ENCODE results near the gene ERICH3. TPM values are rescaled to one million over a fixed set of nuclear protein-coding genes. Genes with fewer than 3 reads are reported as not detected.

ERICH3 gene
- total and polyA plus RNA-seq, 9 donors = 0.05 to 10.9 (median 0.48) TPM

DNA sequence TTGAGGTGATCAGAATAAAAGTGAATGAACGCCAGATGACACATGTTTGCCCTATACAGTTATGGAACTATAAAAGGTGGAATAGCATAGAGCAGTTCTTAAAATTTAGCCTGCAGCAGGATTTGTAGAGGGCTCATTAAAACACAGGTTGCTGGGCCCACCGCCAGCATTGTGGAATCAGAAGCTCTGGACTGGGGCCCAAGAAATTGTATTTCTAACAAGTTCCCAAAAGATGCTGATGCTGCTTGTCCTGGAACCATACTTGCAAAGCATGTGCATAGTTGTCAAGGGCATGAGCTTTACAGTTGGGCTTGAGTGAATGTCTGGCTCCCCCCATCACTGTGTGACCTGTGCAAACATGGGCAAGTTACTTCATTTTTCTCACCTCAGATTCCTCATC, 123.7 kb downstream of the ERICH3 start:
- 81 to 90% (median 86%) methylated on average over 2 of the region's 2 CpGs for WGBS, 3 donors
- H3K9me3 ChIP-seq = no peaks in the 10 kb centered on the region
- no peaks in the 10 kb centered on the region for H3K36me3 ChIP-seq
- no peak for TF ChIP-seq CTCF (IDR thresholded peaks at IDR 0.05)
- no peak for TF ChIP-seq POLR2A (IDR thresholded peaks at IDR 0.05)
- no peak for TF ChIP-seq EP300 (IDR thresholded peaks at IDR 0.05)
- no peak overlapping the region for H3K27ac ChIP-seq
- no peaks in the 10 kb centered on the region for H3K4me1 ChIP-seq (ENCODE audit: insufficient read depth)
- intact Hi-C loops (cut with DNase I) = no loop called here
- no peak for DNase-seq
- no peak overlapping the region for H3K4me3 ChIP-seq
- H3K27me3 ChIP-seq = no peaks in the 10 kb centered on the region

DNA sequence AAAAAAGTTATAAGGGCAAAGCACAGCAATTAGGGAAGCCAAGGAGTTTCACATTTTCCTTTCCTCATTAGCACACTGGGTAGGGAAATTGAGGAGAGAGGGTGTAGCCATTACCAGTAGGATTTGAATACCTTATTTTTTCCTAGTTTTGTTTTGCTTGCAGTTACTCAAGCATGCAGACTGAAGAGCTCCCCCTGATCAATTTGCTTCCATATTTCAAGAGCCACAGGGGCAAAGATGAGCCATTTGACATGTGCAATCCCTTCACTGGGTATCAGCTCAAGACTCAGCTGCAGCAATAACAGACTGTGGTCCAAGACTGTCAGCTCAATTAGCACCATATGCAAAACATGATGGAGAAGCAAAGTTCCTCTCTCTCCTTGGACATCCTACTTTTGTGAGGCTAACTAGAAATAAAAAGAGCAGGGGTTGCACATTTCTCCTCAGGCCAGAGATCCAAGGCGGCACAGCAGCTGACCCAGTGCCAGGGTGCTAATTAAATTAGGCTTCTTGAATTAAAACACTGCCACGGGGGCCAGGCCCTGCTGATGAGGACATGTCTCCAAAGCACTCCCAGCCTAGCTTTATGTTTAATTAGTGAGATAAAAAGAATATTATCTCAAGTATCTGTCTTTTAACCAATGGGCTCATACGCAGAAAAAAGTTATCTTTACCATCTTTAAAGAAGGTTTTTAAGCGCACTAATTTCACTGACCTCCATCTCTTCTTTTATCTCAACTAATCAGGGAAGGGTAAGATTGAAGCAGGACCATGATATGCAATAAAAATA, 124.4 kb downstream of the ERICH3 start:
- Histone ChIP-seq H3K4me3 (no peak overlapping the region), H3K4me1 (ENCODE audit: insufficient read depth) (no peaks in the 10 kb centered on the region), H3K27me3 (no peaks in the 10 kb centered on the region), H3K27ac (no peak overlapping the region), H3K9me3 (no peaks in the 10 kb centered on the region), H3K36me3 (no peaks in the 10 kb centered on the region)
- no peak for DNase-seq
- 65 to 77% (median 77%) methylated on average over 4 of the region's 4 CpGs for WGBS, 3 donors
- intact Hi-C loops (cut with DNase I) = no loop called here
- TF ChIP-seq CTCF (IDR thresholded peaks at IDR 0.05) (no peak), POLR2A (IDR thresholded peaks at IDR 0.05) (no peak), EP300 (IDR thresholded peaks at IDR 0.05) (no peak)

DNA sequence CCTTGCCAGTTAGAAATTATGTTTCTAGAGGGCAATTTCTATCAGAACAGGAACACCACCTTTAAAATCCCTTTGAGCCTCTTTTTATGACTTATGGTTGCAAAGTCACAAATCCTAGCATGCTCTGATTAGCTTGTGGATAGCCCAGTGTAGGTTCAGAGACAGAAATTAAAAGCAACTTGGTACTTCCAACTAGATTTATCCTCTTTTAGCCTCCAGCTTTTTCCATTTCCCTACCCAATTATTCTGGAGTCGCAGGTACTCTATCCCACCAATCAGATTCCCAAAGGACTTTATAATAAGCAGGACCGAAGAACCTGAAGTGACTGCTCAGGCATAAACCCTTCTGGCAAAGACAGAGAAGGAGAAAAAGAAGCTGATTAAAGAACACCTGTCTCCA, 127.8 kb downstream of the ERICH3 start:
- intact Hi-C loops (cut with DNase I) = no loop called here
- Histone ChIP-seq H3K4me1 (ENCODE audit: insufficient read depth) (no peaks in the 10 kb centered on the region), H3K4me3 (no peak overlapping the region), H3K9me3 (no peaks in the 10 kb centered on the region), H3K36me3 (no peaks in the 10 kb centered on the region), H3K27me3 (no peaks in the 10 kb centered on the region), H3K27ac (no peak overlapping the region)
- DNase-seq = no peak
- no peak for TF ChIP-seq POLR2A (IDR thresholded peaks at IDR 0.05)
- TF ChIP-seq CTCF (IDR thresholded peaks at IDR 0.05) = no peak
- TF ChIP-seq EP300 (IDR thresholded peaks at IDR 0.05) = no peak
- 93 to 94% (median 94%) methylated on average over 2 of the region's 2 CpGs for WGBS, 3 donors

- intact Hi-C loops (cut with DNase I) = no loop called here
- no peaks in the 10 kb centered on the region for H3K4me1 ChIP-seq (ENCODE audit: insufficient read depth)
- no peaks in the 10 kb centered on the region for H3K36me3 ChIP-seq
- no peak for DNase-seq
- WGBS, 3 donors = 46 to 56% (median 48%) methylated on average over 3 of the region's 3 CpGs
- H3K27ac ChIP-seq = no peak overlapping the region
- H3K9me3 ChIP-seq = no peaks in the 10 kb centered on the region
- no peaks in the 10 kb centered on the region for H3K27me3 ChIP-seq
- H3K4me3 ChIP-seq = no peak overlapping the region
- no peak for TF ChIP-seq POLR2A (IDR thresholded peaks at IDR 0.05)
- TF ChIP-seq CTCF (IDR thresholded peaks at IDR 0.05) = no peak
Measured at GRCh38 chr1:74534241-74534640, 139.4 kb downstream of the ERICH3 start.

Measured in ovary (tissue), 9 donors.